COLO829 (cell line): ENCODE measurements around the gene LIAS.
"Not testable (repeated sequence)": the region's sequence is repeated elsewhere in the genome, so short reads cannot be mapped to it uniquely, and the experiment has no call there.

Experiments
- DNase-seq: peaks from one replicate; pipeline ENCODE4 v3.0.0; 2012; ENCODE audit warnings: low spot score

LIAS gene

DNA sequence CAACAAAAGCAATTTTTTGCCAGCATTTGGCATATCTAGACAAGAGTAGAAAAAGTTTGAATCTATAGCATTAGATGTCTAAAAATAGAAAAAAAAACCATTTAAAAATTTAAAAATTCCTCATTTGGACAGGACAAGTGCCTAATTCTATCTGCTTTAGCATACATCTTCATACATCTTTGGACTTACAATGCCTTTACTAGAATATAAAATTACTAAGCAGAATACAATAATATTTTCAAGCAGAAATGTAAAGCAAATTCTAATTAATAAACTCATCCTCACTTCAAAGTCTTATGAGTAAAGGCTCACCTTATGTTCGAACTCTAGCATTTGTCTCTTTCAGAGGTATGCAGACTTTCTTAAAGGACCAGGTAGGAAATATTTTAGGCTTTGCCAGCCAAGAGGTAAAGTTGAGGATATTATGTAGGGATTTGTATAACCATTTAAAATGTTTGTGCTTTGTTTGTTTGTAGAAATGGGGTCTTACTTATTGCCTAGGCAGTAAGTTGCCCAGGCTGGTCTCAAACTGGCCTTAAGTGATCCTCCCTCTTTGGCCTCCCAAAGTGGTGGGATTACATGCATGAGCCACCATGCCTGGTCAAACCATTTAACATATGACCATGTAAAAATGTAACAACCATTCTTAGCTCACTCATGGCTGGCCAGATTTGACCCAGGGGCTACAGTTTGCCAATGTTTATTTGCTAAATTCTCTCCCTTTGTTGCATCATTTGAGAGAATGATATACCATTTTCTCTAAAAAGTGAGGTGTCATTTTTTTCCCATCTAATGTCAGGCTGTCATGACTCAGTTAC lies 39.3 kb downstream of the LIAS start:
- DNase-seq, result no peak

DNA sequence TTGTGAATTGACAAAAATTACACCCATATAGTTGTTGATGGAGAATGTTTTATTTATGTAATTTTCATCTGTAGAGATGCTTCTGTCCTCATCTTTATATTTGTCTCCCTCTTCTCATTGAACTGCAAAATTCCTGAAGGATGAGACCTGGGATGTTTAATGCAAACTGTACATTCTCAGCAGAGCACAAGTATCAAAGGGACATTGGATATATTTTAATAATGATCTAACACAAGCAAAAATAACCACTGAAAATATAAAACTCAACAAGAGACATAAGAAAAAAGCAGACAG lies 39.8 kb downstream of the LIAS start:
- no peak for DNase-seq

DNA sequence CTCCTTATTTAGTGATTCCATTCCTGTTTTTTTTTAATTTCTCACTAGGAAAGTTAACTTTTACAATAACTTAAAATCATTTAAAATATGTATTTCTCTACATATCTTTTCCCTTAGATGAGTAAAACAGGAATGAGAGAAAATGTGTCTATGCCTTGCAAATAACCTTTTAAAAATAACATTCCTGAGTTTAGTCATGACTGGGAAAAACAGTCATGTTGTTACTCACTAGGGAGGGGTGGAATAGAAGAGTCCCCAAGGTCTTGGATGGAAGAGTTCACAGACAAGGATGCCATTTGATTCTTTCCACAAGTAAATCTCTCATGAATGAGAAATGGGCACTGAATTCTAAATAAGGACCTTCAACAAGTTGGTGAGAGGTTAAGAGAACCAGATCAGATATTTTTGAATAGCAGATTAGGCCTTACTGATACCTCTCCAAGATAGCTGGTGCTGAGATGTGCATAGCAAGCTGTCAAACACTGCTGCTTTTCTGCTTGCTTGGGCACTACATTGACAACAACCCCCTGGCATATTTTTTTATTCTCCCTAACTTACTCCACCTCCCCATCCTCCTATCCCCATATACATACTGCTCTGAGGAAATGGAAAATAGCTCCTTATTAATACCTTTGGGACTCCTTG lies 43.3 kb downstream of the LIAS start:
- DNase-seq, result no peak

DNA sequence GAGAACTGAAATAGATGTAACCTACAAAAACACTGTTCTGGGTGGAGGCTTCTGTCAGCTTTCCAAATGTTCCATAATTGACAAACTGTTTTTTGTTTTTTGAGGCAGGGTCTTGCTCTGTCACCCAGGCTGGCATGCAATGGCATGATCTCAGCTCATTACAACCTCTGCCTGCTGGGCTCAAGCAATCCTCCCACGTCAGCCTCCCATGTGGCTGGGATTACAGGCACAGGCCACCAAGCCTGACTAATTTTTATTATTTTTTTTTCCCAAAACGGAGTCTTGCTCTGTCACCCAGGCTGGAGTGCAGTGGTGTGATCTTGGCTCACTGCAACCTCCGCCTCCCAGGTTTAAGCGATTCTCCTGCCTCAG lies 43.8 kb downstream of the LIAS start:
- not testable (repeated sequence) for DNase-seq

DNA sequence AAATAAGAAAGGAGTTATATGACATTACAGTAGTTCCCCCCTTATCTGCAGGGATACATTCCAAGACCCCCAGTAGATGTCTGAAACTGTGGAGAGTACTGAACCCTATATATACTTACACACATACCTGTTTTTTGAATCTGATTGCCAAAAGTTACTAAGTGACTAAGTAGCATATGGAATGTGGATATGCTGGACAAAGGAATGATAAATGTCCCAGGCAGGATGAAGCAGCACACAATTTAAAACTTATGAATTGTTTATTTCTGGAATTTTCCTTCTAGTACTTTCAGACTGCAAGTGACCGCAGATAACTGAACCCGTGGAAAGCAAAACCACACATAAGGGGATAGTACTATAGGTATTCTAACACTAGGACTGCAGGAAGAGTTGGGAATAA lies 45.7 kb downstream of the LIAS start:
- no peak for DNase-seq

DNA sequence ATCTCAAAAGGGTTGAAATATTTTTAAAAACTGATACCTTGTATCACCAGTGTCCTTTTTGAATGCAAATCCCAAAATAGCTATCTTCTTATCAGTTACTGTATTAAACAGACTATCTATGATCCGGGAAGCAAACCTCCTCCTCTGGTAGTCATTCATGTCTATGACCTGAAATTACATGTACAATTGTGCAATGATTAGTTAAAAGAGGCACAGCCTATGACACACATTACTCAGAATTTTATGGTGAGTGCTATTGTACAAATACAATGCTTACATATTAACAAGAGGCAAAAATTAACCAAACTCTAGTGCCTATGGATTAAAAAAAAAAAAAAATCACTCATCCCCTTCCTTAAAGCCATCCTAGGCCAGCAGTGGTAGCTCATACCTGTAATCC lies 46.7 kb downstream of the LIAS start:
- DNase-seq, result no peak

DNA sequence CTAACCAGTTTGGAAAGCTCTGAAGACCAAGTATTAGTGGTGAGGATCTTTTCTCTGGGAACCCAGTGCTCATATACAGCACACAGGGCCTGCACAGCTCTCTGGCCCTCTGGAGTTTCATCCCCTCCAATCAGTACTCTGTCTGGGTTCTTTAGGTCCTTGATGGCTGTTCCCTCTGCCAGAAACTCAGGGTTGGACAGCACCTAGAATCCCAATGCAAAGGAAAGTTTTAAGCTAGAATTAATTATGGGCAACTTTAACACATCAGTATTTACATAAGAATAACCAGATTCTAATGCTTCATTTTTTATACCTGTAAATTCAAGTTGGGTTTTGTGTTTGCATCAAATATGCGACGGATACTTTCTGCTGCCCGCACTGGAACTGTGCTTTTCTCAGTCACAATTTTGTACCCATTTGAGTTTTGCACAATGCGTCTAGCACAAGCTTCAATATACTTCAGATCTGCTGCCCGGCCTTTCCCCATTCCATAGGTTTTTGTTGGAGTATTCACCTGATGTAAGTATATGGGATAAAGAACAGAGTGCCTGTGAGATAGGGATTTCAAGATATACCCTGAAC lies 51.6 kb downstream of the LIAS start:
- DNase-seq, result no peak

DNA sequence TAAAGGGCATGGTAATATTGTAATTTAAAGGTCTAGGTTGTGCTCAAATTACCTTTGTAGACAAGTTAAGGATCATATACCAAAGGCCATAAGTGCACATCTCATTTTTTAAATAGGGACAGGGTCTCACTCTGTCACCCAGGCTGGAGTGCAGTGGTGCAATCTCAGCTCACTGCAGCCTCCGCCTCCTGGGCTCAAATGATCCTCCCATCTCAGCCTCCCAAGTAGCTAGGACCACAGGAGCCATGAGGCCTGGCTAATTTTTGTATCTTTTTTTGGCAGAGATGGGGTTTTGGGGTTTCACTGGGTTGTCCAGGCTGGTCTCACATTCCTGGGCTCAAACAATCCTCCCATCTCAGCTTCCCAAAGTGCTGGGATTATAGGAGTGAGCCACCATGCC lies 55.4 kb downstream of the LIAS start:
- DNase-seq, result not testable (repeated sequence)

DNA sequence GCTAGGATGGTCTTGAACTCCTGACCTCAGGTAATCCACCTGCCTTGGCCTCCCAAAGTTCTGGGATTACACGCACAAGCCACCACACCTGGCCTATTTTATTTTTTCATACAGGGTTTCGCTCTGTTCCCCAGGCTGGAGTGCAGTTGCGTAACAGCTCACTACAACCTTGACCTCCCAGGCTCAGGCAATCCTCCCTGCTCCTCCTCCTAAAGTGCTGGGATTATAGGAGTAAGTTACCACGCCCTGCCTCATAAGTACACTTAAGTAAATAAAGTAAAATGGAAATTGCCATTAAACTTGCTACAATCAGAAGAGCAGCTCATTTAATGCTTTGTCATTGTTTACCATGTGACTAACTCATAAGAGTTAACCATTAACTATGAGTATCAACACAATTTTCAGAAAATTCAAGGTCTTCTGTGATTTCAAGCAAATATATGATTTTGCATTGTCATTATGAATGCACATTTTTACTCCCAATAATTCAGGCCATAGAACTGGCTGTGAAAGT lies 56.1 kb downstream of the LIAS start:
- no peak for DNase-seq

DNA sequence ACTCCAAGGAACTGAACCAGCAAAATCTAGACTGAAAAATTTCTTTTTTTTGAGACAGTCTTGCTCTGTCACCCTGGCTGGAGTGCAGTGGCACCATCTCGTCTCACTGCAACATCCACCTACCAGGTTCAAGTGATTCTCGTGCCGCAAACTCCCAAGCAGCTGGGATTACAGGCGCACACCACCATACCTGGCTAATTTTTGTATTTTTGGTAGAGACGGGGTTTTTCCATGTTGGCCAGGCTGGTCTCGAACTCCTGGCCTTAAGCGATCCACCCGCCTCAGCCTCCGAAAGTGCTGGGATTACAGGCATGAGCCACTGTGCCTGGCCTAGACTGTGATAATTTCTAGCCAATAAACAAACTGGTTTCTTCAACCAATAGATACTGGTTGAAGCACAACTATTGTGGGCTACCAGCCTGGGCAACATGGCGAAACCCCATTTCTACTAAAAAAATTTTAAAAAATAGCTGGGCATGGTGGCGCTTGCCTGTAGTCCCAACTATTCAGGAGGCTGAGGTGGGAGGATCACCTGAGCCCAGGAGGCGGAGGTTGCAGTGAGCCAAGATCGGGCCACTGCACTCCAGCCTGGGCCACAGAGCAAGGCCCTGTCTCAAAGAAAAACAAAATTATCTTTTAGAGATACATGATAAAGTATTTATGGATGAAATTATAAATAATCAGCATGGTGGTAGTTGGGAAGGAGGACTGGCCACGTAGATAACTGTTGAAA lies 57.0 kb downstream of the LIAS start:
- not testable (repeated sequence) for DNase-seq

DNA sequence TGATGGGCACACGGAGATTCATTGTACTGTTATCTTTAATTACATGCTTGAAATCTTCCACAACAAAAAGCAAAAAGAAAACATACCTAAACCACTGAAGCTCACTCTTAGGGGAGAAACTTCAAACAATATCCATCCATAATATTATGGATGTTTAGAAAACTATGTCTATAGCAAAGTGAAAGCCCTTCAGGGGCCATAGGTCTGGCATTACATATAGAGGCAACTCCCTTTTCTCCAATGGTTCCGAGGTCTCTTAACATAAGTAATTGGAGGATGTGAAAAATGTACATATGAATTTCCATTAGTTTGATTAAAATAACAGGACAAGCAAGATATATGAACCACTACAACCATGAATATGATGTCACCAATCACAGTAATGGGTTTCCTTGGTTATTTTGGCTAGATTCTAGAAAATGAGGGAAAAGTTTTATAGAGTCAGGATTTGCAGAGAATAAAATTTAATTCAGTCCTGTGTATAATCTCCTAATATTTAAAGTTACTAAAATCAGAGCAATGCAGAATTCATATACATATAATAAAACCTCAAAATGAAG lies 57.6 kb downstream of the LIAS start:
- no peak for DNase-seq

DNA sequence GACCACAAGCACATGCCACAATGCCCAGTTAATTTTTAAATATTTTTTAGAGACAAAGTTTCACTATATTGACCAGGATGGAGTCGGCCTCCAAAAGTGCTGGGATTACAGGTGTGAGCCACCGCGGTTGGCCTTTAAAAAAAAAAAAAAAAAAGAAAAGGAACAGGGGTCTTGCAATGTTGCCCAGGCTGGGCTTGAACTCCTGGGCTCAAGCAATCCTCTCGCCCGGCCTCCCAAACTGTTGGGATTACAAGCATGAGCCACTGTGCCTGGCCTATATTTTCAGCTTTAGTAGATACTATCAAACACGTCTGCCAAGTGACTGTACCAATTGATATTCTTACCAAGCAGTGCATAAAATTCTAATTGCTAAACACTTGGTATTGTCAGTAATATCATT lies 59.6 kb downstream of the LIAS start:
- no peak for DNase-seq

DNA sequence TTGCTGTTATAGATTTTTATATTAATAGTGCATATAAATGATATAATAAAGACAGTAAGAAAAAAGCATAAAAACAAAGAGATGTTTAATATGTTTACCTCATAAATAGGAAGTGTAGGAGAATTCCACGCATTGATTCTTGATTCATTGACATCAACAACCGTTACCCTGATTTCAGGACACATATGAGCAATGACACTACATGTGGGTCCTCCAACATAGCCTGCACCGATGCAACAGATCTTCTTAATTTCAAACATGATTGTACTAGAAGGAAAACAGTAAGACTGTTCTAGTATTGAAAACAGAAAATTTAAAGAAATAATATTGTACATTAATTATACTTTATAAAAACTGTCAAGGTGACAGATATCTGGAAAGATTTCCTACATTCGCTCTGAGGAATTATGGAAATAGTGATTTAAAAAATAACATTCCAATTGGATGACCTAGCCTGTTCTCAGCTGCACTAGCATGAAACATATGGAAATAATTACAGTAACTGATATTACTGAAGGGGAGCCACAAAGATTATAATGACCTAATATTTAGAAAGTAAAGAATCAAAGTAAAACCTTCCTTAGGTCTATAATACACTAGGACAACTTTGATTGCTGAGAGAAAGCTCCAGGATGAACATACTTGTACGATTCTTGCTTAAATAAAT lies 62.5 kb downstream of the LIAS start:
- no peak for DNase-seq

DNA sequence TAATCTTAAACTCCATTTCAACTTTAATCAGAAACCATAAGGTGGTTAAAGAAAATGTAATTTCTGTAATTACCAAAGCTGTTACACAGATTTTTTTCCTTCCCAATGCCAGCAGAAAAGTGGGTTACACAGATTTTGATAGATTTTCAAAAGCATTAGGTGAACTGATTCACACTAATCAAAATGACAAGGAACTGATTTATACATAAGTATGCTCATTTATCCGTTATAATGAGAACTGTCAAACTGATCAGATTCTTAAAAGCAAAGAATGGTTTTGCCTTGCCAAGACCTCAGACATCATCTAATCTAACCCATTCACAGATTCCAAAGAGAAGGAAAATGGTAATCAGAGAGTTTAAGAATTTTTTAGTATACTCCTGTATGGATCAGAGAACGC lies 63.2 kb downstream of the LIAS start:
- no peak for DNase-seq

DNA sequence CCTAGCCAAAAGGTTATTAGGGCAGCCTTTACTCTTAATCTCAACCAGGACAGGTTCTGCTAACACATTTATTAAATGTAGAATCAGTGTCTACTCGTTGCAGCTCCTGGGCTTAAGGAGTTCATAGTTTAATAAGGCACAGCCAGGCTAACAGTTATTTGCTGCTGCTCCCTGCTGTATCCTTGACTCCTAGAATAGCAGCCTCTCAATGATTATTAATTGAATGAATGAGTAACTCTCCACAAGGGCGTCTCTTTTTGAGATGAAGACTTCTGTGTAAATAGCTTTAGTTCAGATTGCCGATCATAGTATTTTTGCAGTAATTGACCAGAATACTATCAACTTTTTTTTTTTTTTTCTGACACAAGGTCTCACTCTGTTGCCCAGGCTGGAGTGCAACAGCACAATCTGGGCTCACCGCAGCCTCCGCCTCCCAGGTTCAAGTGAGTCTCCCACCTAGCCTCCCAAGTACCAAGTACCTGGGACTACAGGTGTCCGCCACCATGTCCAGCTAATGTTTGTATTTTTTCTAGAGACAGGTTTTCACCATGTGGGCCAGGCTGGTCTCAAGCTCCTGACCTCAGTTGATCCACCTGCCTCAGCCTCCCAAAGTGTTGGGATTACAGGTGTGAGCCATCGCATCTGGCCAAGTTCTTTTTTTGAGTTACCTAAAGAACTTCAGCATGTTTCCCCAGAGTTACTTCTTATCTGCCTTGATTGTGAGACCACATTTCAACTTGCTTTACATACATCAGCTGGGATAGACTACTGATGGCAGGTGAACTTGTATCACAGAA lies 65.5 kb downstream of the LIAS start:
- no peak for DNase-seq

DNA sequence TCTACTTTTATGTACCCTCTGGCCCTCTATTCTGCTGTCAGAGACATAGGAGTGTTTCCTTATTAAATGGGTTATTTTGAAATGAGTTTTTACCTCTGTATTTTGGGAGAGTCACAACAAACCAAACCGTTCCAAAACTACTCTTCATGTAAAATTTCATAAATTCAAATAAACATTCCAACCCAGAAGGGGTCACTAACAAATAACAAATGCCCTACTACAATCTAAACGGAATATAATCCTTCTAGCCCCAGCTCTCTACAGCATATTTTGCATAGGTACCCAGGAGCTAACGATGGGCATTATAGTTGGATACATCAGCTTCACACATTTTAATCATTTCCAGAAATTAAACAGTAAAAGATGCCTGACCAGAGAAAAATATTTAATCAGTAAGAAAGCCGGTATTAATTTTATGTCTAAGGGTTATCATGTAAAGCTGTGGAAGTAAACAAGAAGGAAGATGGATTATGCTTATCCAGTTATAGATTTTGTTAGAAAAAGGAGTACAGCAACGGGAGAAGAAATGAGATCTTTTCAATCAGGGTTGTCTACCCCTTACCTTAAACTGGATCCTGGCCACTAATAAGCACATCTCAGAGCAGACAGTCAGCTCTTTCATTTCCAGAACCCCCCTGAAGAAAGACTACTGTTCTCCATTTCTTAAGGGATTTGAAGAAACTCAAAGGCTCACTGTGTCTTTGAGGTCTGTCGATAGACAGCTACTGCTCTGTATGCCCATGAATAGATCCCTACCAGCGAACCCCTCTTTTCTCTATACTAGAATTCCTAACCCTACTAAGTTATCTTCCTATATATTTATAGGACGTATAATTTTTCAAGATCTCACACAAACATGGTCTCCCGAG lies 67.2 kb downstream of the LIAS start:
- peak; percentile 35 for DNase-seq

DNA sequence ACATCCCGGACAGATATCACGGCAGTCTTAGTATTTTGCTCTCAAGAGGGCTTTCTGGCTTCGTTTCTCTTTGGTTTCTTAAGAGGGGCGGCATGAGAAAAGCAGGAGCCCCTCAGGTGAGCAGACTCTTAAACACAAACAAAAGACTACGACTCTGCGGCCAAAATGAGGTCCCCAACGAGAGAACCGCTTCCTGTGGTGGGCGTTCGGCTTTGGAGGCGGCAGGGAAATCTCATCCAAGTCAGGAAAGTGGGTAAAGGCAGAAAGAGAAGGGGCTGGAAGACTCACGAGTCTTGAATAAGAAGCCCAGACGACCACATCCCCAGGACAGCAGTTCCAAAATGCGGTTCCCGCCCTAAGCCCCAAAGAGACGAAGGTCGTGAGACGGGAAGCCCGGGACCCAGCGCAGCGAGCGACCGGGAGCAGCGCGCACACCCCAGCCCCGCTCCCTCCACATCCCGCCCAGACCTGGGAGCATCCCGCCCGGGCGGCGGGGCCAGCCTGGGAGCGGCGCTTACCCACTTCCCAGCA lies 68.0 kb downstream of the LIAS start:
- no peak for DNase-seq

DNA sequence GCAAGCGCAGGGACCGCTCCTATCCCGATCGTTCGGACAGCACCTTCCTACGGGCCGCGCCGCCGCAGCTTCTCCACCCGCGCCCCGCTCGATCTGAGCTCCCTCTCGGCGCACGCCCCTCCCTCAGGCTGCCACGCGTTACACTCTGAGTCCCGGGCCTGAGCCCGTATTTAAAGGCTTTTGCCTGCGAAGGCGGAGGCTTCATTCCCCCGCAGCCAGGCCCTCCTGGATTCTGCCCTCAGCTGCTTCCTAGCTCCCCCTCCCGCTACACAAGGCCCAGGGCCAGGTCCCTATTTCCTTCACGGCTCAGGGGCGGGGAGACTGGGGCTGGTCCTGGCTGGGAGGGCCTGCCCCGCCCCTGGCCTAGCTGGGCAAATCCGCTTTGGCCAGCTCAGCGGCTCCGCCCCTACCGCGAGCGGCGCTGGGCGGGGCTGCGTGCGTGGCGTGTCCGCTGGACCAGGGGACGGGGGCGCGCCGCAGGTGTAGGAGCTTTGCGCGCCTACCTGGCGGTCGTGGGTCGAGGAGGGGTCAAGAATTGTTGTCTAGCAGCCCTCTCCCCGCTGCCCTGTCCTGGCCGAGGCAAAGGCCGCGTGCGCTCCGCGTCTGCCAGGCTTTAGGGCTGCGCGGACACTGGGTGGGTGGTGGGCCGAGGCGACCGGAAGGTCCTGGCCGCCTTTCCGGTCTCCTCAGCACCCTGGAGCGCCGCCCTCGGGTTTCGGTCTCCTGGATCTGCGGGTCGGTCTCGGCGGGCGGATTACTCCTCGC lies 68.6 kb downstream of the LIAS start, which contains the start of gene UGDH:
Gene UGDH (minus strand): TSS at position 144 of the 765 bp plus-strand sequence. CDS start 5,927 bp downstream, outside the sequence.
- peak; percentile 88 for DNase-seq

DNA sequence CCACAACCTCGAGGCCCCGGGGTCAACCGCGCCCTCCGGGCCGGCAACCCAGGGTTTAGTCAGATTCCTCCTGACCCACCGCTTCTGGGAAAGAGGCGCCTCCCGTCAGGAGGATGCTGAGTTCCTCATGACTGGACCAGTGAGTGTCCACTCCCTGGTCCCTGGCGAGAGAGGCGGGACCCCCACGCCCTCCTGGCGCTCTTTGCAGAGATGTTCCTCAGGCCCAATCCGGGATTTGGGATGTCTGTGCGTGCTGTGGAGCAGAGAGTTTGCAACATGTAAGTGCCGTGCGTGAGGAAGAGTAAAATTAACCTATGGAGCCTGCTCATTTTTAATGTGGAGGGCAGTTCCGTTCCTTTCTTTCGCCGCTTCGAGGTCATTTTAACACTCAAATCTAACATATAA lies 69.2 kb downstream of the LIAS start:
- peak; percentile 24 for DNase-seq
